WERI-Rb-1 (cell line): ENCODE measurements around the gene TNS1.
"Not testable (repeated sequence)": the region's sequence is repeated elsewhere in the genome, so short reads cannot be mapped to it uniquely, and the experiment has no call there.

Experiments used
- DNase-seq: peaks from one replicate; pipeline ENCODE4 v3.0.0-alpha.2; 2020
- H3K27ac ChIP-seq: fragments of 250-450 bp; sonication (Bioruptor Pico); 2 replicates; pipeline ENCODE4 v1.5.1; 2020; ENCODE audit warnings: mild to moderate bottlenecking, moderate library complexity
- H3K27me3 ChIP-seq: fragments of 250-450 bp; sonication (Bioruptor Pico); 2 replicates; pipeline ENCODE4 v1.5.1; 2021; ENCODE audit warnings: mild to moderate bottlenecking, low read depth, moderate library complexity; ENCODE audit not compliant: insufficient read depth, severe bottlenecking
- H3K36me3 ChIP-seq: fragments of 250-450 bp; sonication (Bioruptor Pico); 2 replicates; pipeline ENCODE4 v1.5.1; 2020; ENCODE audit warnings: mild to moderate bottlenecking, moderate library complexity
- H3K4me3 ChIP-seq: 2 replicates; pipeline ENCODE4 v1.5.1; 2011; ENCODE audit warnings: low read depth, mild to moderate bottlenecking, control low read depth, low read length
- H3K9me3 ChIP-seq: fragments of 250-450 bp; sonication (Bioruptor Pico); 2 replicates; pipeline ENCODE4 v1.5.1; 2021; ENCODE audit warnings: mild to moderate bottlenecking, moderate library complexity; ENCODE audit not compliant: severe bottlenecking
- CTCF ChIP-seq: IDR thresholded peaks from 2 replicates; pipeline ENCODE4 v1.5.1; 2011; ENCODE audit warnings: low read depth, mild to moderate bottlenecking, control low read depth, inconsistent platforms, low read length

Gene TNS1

GRCh38 chr2:218002845-218003180 lies at the start of gene TNS1:
Gene TNS1 (minus strand): TSS chr2:218002995. CDS start chr2:218002872, 123 bp downstream.
- no peak for TF ChIP-seq CTCF
- H3K4me3 ChIP-seq: no peak within 1 kb of the TSS

GRCh38 chr2:218051903-218052302 lies 49.1 kb upstream of the TNS1 start:
- no peak overlapping the region for H3K27ac ChIP-seq

More at GRCh38 chr2:218002845-218003180, at the start of gene TNS1:
- H3K36me3 ChIP-seq: no peaks in the 10 kb centered on the region
- H3K27me3 ChIP-seq: no peaks in the 10 kb centered on the region
- H3K27ac ChIP-seq: no peak within 1 kb of the TSS
- peak; percentile 54 for DNase-seq
- no peaks in the 10 kb centered on the region for H3K9me3 ChIP-seq

GRCh38 chr2:218047536-218048225 lies 44.9 kb upstream of the TNS1 start:
- no peak for DNase-seq
- TF ChIP-seq CTCF: no peak
- no peak overlapping the region for H3K27ac ChIP-seq

More at GRCh38 chr2:218051903-218052302, 49.1 kb upstream of the TNS1 start:
- no peak for TF ChIP-seq CTCF
- Histone ChIP-seq H3K27me3 (no peaks in the 10 kb centered on the region), H3K4me3 (no peak overlapping the region), H3K9me3 (no peaks in the 10 kb centered on the region), H3K36me3 (no peaks in the 10 kb centered on the region)
- no peak for DNase-seq

GRCh38 chr2:218046238-218046637 lies 43.4 kb upstream of the TNS1 start:
- no peak overlapping the region for H3K4me3 ChIP-seq
- no peak for DNase-seq
- H3K27ac ChIP-seq: no peak overlapping the region
- H3K36me3 ChIP-seq: no peaks in the 10 kb centered on the region
- H3K27me3 ChIP-seq: no peaks in the 10 kb centered on the region
- no peaks in the 10 kb centered on the region for H3K9me3 ChIP-seq
- no peak for TF ChIP-seq CTCF

More at GRCh38 chr2:218047536-218048225, 44.9 kb upstream of the TNS1 start:
- no peaks in the 10 kb centered on the region for H3K27me3 ChIP-seq
- H3K9me3 ChIP-seq: no peaks in the 10 kb centered on the region
- no peaks in the 10 kb centered on the region for H3K36me3 ChIP-seq
- H3K4me3 ChIP-seq: no peak overlapping the region

GRCh38 chr2:218044599-218044998 lies 41.8 kb upstream of the TNS1 start:
- H3K4me3 ChIP-seq, H3K27me3 ChIP-seq, H3K27ac ChIP-seq, H3K36me3 ChIP-seq, DNase-seq, H3K9me3 ChIP-seq: not testable (repeated sequence)

- no peak for TF ChIP-seq CTCF
- H3K9me3 ChIP-seq: no peaks in the 10 kb centered on the region
- H3K36me3 ChIP-seq: no peaks in the 10 kb centered on the region
- no peaks in the 10 kb centered on the region for H3K27me3 ChIP-seq
- no peak overlapping the region for H3K27ac ChIP-seq
- DNase-seq: no peak
- H3K4me3 ChIP-seq: no peak overlapping the region
These were observed 40.9 kb upstream of the TNS1 start for GRCh38 chr2:218043701-218044109.
